ENCODE results near the gene GPD2. TPM values are rescaled to one million over a fixed set of nuclear protein-coding genes. Genes with fewer than 3 reads are reported as not detected.

GPD2 gene
- total and polyA plus RNA-seq, 2 donors (not counting 1 experiment from before 2014, with no cell fraction given), result 21.6 to 46.6 TPM

DNA sequence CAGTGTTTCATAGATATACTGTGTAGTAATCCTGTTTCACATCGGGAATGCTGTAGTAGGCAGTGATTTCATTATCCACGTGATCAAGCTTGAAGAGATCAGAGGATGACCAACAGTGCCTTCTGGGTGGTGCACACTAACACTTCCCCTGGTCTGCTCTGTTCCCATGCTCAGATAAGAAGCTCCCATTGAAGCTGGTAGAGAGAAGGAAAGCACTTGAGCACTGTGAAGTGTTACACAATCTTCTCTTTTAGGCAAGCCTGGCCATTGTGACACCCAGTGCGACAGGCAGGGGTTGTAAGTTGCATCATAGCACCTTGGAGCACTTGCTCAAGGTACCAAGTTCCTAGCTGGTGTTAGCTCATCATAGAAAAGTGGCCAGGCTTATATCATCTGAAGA, 30.6 kb upstream of the GPD2 start:
- H3K9me3 ChIP-seq (ENCODE audit: control insufficient read depth, insufficient read depth, low read depth, low read length), result no peaks in the 10 kb centered on the region
- no peaks in the 10 kb centered on the region for H3K27me3 ChIP-seq (ENCODE audit: control insufficient read depth, insufficient read depth, low read length)
- no peak for TF ChIP-seq EZH2 (IDR thresholded peaks at IDR 0.05; ENCODE audit: low read length, missing control alignments)
- TF ChIP-seq, protein P1, sequence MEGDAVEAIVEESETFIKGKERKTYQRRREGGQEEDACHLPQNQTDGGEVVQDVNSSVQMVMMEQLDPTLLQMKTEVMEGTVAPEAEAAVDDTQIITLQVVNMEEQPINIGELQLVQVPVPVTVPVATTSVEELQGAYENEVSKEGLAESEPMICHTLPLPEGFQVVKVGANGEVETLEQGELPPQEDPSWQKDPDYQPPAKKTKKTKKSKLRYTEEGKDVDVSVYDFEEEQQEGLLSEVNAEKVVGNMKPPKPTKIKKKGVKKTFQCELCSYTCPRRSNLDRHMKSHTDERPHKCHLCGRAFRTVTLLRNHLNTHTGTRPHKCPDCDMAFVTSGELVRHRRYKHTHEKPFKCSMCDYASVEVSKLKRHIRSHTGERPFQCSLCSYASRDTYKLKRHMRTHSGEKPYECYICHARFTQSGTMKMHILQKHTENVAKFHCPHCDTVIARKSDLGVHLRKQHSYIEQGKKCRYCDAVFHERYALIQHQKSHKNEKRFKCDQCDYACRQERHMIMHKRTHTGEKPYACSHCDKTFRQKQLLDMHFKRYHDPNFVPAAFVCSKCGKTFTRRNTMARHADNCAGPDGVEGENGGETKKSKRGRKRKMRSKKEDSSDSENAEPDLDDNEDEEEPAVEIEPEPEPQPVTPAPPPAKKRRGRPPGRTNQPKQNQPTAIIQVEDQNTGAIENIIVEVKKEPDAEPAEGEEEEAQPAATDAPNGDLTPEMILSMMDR (conservative IDR thresholded peaks at IDR 0.05 in 1 of 2, IDR thresholded peaks at IDR 0.05 in 1 of 2; ENCODE audit: low read depth in 1 of 2, low read length in 2 of 2), result no peak
- no peak overlapping the region for H3K4me3 ChIP-seq (replicated peaks in 1 of 4; ENCODE audit: control extremely low read depth in 1 of 4, insufficient read depth in 1 of 4, low read depth in 3 of 4, low read length in 4 of 4)
- H3K4me2 ChIP-seq (ENCODE audit: extremely low read depth, insufficient read depth, low read length), result no peak overlapping the region
- no peak overlapping the region for H2AFZ ChIP-seq (ENCODE audit: low read length)
- H3K36me3 ChIP-seq (ENCODE audit: control insufficient read depth, insufficient read depth, low read length), result no peaks in the 10 kb centered on the region
- no peaks in the 10 kb centered on the region for H4K20me1 ChIP-seq (ENCODE audit: control insufficient read depth, extremely low read depth, insufficient read depth, low read length)
- no peak overlapping the region for H3K9ac ChIP-seq (ENCODE audit: insufficient read depth, low read length)
- no peaks in the 10 kb centered on the region for H3K4me1 ChIP-seq (ENCODE audit: control insufficient read depth, extremely low read depth, insufficient read depth, low read length)
- no peaks in the 10 kb centered on the region for H3K79me2 ChIP-seq (ENCODE audit: control insufficient read depth, insufficient read depth, low read length)
- no peak overlapping the region for H3K27ac ChIP-seq (ENCODE audit: insufficient read depth, low read length)
- DNase-seq (ENCODE audit: low read depth in 2 of 2), result peak in 1 of 2 donors; percentile 30

DNA sequence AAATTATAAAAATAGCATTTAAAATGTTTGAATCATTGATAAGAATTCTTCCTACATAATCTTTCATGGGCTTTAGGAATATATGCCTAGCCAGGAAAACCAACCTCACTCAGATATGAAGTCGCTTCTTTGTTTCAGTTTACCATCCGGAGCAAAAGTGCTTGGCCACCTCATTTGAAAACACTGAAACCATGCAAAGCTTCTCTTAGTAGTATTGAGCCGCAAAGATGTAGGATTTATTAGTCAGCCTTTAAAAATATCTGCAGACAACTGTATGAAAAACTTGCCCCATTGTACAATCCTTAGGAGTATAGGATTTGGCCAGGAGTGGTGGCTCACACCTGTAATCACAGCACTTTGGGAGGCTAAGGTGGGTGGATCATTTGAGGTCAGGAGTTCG, 24.3 kb upstream of the GPD2 start:
- Histone ChIP-seq H3K4me3 (replicated peaks in 1 of 4; ENCODE audit: control extremely low read depth in 1 of 4, insufficient read depth in 1 of 4, low read depth in 3 of 4, low read length in 4 of 4) (no peak overlapping the region), H3K27me3 (ENCODE audit: control insufficient read depth, insufficient read depth, low read length) (no peaks in the 10 kb centered on the region), H3K4me2 (ENCODE audit: extremely low read depth, insufficient read depth, low read length) (no peak overlapping the region), H3K9ac (ENCODE audit: insufficient read depth, low read length) (no peak overlapping the region), H2AFZ (ENCODE audit: low read length) (no peak overlapping the region), H4K20me1 (ENCODE audit: control insufficient read depth, extremely low read depth, insufficient read depth, low read length) (no peaks in the 10 kb centered on the region), H3K9me3 (ENCODE audit: control insufficient read depth, insufficient read depth, low read depth, low read length) (no peaks in the 10 kb centered on the region), H3K4me1 (ENCODE audit: control insufficient read depth, extremely low read depth, insufficient read depth, low read length) (no peaks in the 10 kb centered on the region), H3K27ac (ENCODE audit: insufficient read depth, low read length) (no peak overlapping the region), H3K36me3 (ENCODE audit: control insufficient read depth, insufficient read depth, low read length) (no peaks in the 10 kb centered on the region), H3K79me2 (ENCODE audit: control insufficient read depth, insufficient read depth, low read length) (no peaks in the 10 kb centered on the region)
- TF ChIP-seq EZH2 (IDR thresholded peaks at IDR 0.05; ENCODE audit: low read length, missing control alignments), result no peak
- TF ChIP-seq, protein P1 (conservative IDR thresholded peaks at IDR 0.05 in 1 of 2, IDR thresholded peaks at IDR 0.05 in 1 of 2; ENCODE audit: low read depth in 1 of 2, low read length in 2 of 2), result no peak
- no peak for DNase-seq (ENCODE audit: low read depth in 2 of 2)

DNA sequence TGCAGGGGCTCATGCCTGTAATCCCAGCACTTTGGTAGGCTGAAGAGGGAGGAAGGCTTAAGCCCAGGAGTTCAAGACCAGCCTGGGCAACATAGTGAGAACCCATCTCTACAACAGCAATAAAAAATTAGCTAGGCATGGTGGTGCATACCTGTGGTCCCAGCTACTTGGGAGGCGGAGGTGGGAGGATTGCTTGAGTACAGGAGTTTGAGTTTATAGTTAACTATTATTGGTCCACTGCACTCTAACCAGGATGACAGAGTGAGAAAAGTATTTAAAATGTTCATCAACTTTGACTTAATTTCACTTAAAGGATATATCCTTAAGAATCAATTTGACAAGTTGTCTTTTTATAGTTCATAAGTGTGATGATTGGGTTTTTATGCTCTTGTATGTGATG, 14.3 kb upstream of the GPD2 start:
- H3K27me3 ChIP-seq (ENCODE audit: control insufficient read depth, insufficient read depth, low read length), result no peaks in the 10 kb centered on the region
- H3K4me1 ChIP-seq (ENCODE audit: control insufficient read depth, extremely low read depth, insufficient read depth, low read length), result no peaks in the 10 kb centered on the region
- H4K20me1 ChIP-seq (ENCODE audit: control insufficient read depth, extremely low read depth, insufficient read depth, low read length), result no peaks in the 10 kb centered on the region
- no peaks in the 10 kb centered on the region for H3K36me3 ChIP-seq (ENCODE audit: control insufficient read depth, insufficient read depth, low read length)
- no peaks in the 10 kb centered on the region for H3K9me3 ChIP-seq (ENCODE audit: control insufficient read depth, insufficient read depth, low read depth, low read length)
- no peak overlapping the region for H3K4me3 ChIP-seq (replicated peaks in 1 of 4; ENCODE audit: control extremely low read depth in 1 of 4, insufficient read depth in 1 of 4, low read depth in 3 of 4, low read length in 4 of 4)
- no peak overlapping the region for H3K27ac ChIP-seq (ENCODE audit: insufficient read depth, low read length)
- H3K79me2 ChIP-seq (ENCODE audit: control insufficient read depth, insufficient read depth, low read length), result no peaks in the 10 kb centered on the region
- TF ChIP-seq, protein P1 (conservative IDR thresholded peaks at IDR 0.05 in 1 of 2, IDR thresholded peaks at IDR 0.05 in 1 of 2; ENCODE audit: low read depth in 1 of 2, low read length in 2 of 2), result no peak
- no peak for TF ChIP-seq EZH2 (IDR thresholded peaks at IDR 0.05; ENCODE audit: low read length, missing control alignments)
- no peak for DNase-seq (ENCODE audit: low read depth in 2 of 2)
- H3K9ac ChIP-seq (ENCODE audit: insufficient read depth, low read length), result no peak overlapping the region
- H2AFZ ChIP-seq (ENCODE audit: low read length), result no peak overlapping the region
- no peak overlapping the region for H3K4me2 ChIP-seq (ENCODE audit: extremely low read depth, insufficient read depth, low read length)
